Activated effector memory CD4-positive, alpha-beta T cell treated with anti-CD3 and anti-CD28 coated beads, Interleukin-2, amount 50 U/mL, for 16 hours (primary cell): ENCODE results near the gene HEATR1.
A peak's percentile ranks its signal among the peaks of the same experiment; 100 is the strongest.

Experiments used
- DNase-seq: peaks from one replicate; pipeline ENCODE4 v3.0.0-alpha.2; 2020

HEATR1 gene

GRCh38 chr1:236540813-236541465, 63.4 kb downstream of the HEATR1 start:
- no peak for DNase-seq

GRCh38 chr1:236536540-236536939, 67.8 kb downstream of the HEATR1 start:
- no peak for DNase-seq

- DNase-seq = no peak
Observed at GRCh38 chr1:236535662-236536161, 68.6 kb downstream of the HEATR1 start.

- DNase-seq = no peak
Observed at GRCh38 chr1:236535190-236535589, 69.1 kb downstream of the HEATR1 start.

- peak; percentile 80 for DNase-seq
Observed at GRCh38 chr1:236534151-236534651, 70.1 kb downstream of the HEATR1 start.

- DNase-seq = no peak
Observed at GRCh38 chr1:236532850-236533249, 71.5 kb downstream of the HEATR1 start.

GRCh38 chr1:236530959-236531358, 73.4 kb downstream of the HEATR1 start:
- no peak for DNase-seq

GRCh38 chr1:236530286-236530685, 74.0 kb downstream of the HEATR1 start:
- DNase-seq = no peak

GRCh38 chr1:236526079-236526478, 78.2 kb downstream of the HEATR1 start:
- no peak for DNase-seq

- no peak for DNase-seq
Observed at GRCh38 chr1:236524895-236525184, 79.5 kb downstream of the HEATR1 start.

- peak; percentile 84 for DNase-seq
Observed at GRCh38 chr1:236524142-236524894, 80.0 kb downstream of the HEATR1 start.

GRCh38 chr1:236523704-236524141, 80.6 kb downstream of the HEATR1 start, which contains the start of gene LGALS8:
LGALS8 (plus strand) TSS chr1:236523982; CDS start chr1:236526071, 2,089 bp downstream.
- peak; percentile 94 for DNase-seq

GRCh38 chr1:236522937-236523703, 81.2 kb downstream of the HEATR1 start:
- DNase-seq = no peak

GRCh38 chr1:236520445-236521005, 83.8 kb downstream of the HEATR1 start:
- no peak for DNase-seq

- DNase-seq = no peak
Observed at GRCh38 chr1:236518322-236518721, 86.0 kb downstream of the HEATR1 start.

GRCh38 chr1:236516929-236517704, 87.2 kb downstream of the HEATR1 start:
- DNase-seq = peak; percentile 78

- DNase-seq = no peak
Observed at GRCh38 chr1:236515443-236515958, 88.8 kb downstream of the HEATR1 start.

GRCh38 chr1:236514703-236515442, 89.4 kb downstream of the HEATR1 start:
- DNase-seq = no peak

GRCh38 chr1:236511735-236512418, 92.4 kb downstream of the HEATR1 start:
- no peak for DNase-seq

GRCh38 chr1:236509647-236510401, 94.5 kb downstream of the HEATR1 start:
- DNase-seq = no peak
